Right renal pelvis (tissue), 4 donors: Measurements from ENCODE around the gene NFATC1. TPM values are rescaled to one million over a fixed set of nuclear protein-coding genes. Genes with fewer than 3 reads are reported as not detected.

Experiments used
- DNase-seq, 4 donors: peaks; one replicate each; pipeline ENCODE4 v3.0.0-alpha.2; 2013; ENCODE audit warnings: low read depth in 4 of 4, low spot score in 3 of 4, missing footprints in 1 of 4
- polyA plus RNA-seq, 4 donors: library from polyadenylated mRNA; unstranded; fragments of 120-200 nt; gene quantifications; one replicate each; pipeline ENCODE4 v1.2.1, GENCODE V29; 2013; ENCODE audit not compliant: insufficient read length in 4 of 4

The NFATC1 gene
- polyA plus RNA-seq, 4 donors = 6.3 to 7.9 (median 6.5) TPM

DNA sequence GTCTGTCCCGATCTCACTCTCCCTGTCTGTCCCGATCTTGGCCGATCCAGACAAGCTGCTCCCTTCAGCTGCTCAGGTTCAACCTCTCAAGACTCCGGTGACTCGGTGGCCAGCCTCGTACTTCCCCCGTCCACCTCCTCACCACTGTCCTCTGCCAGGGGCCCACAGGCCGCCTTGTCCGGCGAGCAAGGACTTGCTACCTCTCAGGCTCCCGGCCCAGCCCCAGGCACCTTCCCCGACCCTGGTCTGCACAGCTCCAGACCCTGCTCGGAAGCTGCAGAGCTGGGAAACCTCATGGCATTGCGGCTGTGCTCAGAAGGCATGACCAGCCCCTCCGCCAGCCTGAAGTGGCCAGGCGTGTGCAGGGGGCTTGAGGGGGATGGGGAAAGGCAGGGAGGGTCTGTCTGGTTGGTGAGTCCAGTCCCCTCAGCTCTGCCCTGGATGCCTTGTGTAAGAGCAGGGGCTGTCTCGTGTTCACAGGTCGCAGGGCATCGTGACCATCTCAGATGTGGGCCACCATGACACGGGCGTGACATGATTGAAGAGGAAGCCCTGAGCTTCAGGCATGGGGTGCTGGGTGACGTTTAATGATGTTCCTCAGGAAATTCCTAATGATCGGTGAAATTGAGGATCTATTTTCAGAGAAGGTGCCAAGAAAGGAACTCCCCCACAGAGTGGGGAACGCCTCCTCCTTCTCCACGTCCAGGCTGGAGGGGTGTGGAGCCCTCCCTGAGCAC, 162.6 kb downstream of the NFATC1 start:
- DNase-seq = no peak

GRCh38 chr18:79558933-79559416, 163.2 kb downstream of the NFATC1 start:
- DNase-seq = no peak

GRCh38 chr18:79559436-79559835, 163.7 kb downstream of the NFATC1 start:
- DNase-seq = no peak

DNA sequence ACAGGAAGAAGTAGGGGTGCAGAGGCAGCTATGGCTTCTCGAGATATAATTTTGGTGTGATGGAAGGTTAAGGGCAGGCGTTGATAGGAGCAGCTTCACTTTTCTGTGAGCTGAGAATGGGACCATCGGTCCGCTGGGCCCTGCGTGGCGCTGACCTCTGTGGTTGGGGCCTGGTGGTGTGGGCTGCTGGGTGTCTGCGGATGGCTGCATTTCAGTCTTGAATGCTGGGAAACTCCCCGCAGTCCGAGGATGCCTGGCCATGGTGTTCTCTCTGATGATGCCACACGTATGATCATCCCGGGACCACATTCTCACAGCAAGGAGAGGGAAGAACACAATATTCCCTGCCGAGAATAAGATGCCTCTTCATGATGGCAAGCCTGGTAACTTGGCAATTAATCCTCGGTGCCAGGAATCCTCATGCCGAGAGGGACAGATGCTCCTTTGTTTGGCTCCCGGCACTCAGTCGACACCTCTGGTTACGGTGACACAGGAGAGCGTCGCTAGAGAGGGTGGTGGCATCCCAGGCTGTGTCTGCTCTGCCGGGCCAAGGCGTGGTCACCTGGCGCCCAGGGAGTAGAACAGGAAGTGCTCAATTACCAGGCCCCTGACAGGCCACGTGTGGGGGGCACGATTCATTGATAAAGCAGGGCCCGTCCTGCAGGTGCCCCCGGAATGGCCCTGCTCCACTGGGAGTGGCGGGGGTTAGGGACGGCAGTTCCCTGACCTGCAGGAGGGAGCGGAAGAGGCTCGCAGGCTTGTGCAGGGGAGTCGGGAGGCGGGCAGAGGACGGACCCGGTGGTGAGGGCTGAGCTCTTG, 164.5 kb downstream of the NFATC1 start:
- DNase-seq = no peak

- DNase-seq = no peak
Observed at GRCh38 chr18:79560861-79561210, 165.1 kb downstream of the NFATC1 start.

DNA sequence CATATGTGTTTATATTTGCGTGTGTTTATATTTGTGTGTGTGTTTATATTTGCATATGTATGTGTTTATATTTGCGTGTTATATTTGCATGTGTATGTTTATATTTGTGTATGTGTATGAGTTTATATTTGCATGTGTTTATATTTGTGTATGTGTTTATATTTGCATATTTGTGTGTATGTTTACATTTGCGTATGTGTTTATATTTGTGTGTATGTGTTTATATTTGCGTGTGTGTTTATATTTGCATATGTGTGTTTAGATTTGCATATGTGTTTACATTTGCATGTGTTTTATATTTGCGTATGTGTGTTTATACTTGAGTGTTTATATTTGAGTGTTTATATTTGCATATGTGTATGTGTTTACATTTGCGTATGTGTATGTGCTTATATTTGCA, 168.2 kb downstream of the NFATC1 start:
- no peak for DNase-seq

GRCh38 chr18:79564441-79564840, 168.7 kb downstream of the NFATC1 start:
- DNase-seq = no peak

GRCh38 chr18:79566771-79567431, 171.2 kb downstream of the NFATC1 start:
- DNase-seq = no peak

- DNase-seq = peak in 1 of 4 donors; percentile 61
Observed at GRCh38 chr18:79567481-79568147, 171.9 kb downstream of the NFATC1 start.

DNA sequence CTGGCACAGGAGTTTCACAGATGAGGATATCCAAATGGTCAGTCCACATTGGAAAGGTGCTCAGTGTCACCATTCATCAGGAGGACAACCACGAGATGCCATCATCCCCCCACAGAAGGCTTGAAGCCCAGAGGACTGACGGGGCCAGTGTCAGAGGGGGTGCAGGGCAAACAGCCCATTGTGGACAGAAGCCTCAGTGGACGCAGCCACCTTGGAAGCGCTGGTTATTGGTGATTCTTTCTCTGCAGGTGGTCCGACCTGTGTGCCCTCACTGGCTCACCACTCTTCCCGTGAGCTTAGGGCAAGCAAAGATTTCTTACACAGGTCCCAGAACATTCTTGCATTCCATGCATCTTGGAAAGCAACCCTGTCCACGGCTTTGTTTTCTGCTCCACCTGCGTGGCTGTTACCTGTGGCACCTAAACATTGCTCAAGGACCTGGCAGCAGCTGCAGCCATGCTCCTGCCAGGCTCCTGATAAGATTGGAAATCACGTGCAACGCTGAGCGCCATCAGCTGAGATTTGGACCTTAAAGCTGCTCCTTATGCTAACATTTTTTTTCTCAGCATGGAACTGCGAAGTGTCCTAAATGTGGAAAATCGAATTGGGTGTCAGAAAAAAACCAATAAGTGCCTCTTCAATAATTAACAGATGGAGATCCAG, 172.9 kb downstream of the NFATC1 start:
- no peak for DNase-seq

DNA sequence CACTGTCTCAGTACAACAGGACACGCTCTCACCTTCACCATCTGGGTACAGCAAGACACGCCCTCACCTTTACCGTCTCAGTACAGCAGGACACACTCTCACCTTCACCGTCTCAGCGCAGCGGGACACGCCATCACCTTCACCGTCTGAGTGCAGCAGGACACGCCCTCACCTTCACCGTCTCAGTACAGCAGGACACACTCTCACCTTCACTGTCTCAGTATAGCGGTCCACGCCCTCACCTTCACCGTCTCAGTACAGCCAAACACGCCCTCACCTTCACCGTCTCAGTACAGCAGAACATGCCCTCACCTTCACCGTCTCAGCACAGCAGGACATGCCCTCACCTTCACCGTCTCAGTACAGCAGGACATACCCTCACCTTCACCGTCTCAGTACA, 174.0 kb downstream of the NFATC1 start:
- no peak for DNase-seq

GRCh38 chr18:79570266-79571201, 174.8 kb downstream of the NFATC1 start:
- DNase-seq = no peak

DNA sequence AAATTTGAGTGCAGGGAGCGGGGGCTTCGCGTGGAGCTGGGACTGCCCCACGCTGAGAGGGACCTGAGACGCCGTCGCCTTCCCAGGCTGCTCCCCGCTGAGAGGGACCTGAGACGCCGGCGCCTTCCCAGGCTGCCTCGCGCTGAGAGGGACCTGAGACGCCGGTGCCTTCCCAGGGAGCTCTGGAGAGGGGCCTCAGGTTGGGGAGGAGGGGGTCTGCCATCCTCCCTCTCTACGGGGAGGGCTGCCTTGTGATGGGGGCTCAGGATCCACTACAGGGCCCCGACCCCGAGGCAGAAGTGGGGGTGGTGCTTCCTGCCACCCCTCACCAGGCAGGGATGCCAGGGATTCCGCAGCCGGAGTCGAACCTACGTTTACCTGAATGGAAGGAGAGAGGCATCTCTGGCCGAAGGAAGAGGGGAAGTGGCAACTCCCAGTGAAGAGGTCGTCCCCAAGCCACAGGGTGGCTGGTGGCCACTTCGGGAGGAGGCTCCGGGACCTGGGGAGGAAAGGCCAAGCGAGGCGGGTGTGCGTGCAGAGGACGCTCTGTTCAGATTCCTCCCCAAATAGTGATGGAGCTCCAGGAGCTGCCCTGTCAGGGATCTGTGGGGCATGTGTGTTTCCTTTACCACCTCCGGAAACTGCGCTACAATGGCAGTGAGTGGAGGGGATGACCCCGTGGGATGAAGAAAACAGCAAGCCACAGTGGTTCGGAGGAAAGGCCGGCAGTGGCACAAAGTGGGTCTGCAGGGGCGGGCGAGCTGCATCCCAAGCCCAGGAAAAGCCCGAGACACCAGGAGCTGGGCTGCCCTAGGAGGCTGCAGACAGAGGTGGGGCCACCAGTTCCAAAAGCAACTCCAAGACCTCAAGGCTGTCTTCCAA, 175.7 kb downstream of the NFATC1 start:
- DNase-seq = no peak

DNA sequence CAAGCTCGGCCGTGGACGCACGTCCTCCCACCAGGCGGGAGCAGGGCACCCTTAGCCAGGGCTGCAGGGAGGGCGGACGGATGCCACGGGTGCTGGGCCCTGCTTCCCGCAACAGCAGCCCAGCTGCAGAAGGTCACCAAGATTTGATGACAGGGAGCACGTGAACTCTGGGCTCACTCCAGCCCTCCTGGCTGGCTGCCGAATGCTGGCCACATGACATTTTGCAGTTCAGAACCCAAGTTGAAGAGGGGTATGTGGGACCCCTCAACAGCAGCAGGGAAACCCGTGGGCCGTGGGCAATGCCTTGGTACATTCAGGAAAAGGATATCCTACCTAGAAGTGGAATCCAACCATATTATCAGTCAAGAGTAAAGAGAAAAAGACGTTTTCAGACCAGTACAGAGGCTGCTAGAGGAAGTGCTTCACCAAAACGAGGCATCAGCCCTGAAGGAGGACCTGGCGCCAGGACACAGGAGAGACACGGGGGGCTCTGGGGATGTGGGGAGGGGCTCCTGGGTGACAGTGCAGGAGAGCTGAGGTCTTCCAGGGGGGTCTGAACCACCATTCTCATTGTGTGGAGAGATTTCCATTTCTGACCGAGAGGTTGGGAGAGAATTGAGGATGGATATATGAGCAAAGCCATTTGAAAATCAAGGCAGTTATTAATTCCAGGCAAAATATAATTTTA, 176.5 kb downstream of the NFATC1 start:
- DNase-seq = no peak

- DNase-seq = no peak
Observed at GRCh38 chr18:79572848-79573451, 177.2 kb downstream of the NFATC1 start.

GRCh38 chr18:79573921-79574491, 178.3 kb downstream of the NFATC1 start:
- DNase-seq = no peak
